ENCODE measurements around the gene PDE4D.

PDE4D gene

GRCh38 chr5:59732301-59732700, 161.2 kb downstream of the PDE4D start:
- no peak for DNase-seq

- DNase-seq, result no peak
Observed at GRCh38 chr5:59731809-59732208, 161.7 kb downstream of the PDE4D start.

GRCh38 chr5:59729820-59730219, 163.7 kb downstream of the PDE4D start:
- DNase-seq, result no peak

GRCh38 chr5:59729357-59729756, 164.2 kb downstream of the PDE4D start:
- DNase-seq, result no peak

- no peak for DNase-seq
Observed at GRCh38 chr5:59728356-59728755, 165.2 kb downstream of the PDE4D start.

- no peak for DNase-seq
Observed at GRCh38 chr5:59727186-59727585, 166.3 kb downstream of the PDE4D start.

- DNase-seq, result no peak
Observed at GRCh38 chr5:59725392-59725767, 168.1 kb downstream of the PDE4D start.

GRCh38 chr5:59724482-59725391, 168.8 kb downstream of the PDE4D start:
- DNase-seq, result no peak

GRCh38 chr5:59722874-59723273, 170.7 kb downstream of the PDE4D start:
- no peak for DNase-seq

GRCh38 chr5:59721741-59722140, 171.8 kb downstream of the PDE4D start:
- no peak for DNase-seq

- no peak for DNase-seq
Observed at GRCh38 chr5:59720063-59720462, 173.5 kb downstream of the PDE4D start.

GRCh38 chr5:59716966-59717500, 176.5 kb downstream of the PDE4D start:
- no peak for DNase-seq

- no peak for DNase-seq
Observed at GRCh38 chr5:59716029-59716428, 177.5 kb downstream of the PDE4D start.

- DNase-seq, result no peak
Observed at GRCh38 chr5:59715228-59715627, 178.3 kb downstream of the PDE4D start.

- DNase-seq, result no peak
Observed at GRCh38 chr5:59713498-59713844, 180.1 kb downstream of the PDE4D start.

GRCh38 chr5:59712836-59713497, 180.6 kb downstream of the PDE4D start:
- DNase-seq, result no peak

- no peak for DNase-seq
Observed at GRCh38 chr5:59711310-59711709, 182.2 kb downstream of the PDE4D start.

GRCh38 chr5:59709846-59710245, 183.7 kb downstream of the PDE4D start:
- DNase-seq, result no peak

GRCh38 chr5:59709346-59709821, 184.1 kb downstream of the PDE4D start:
- DNase-seq, result no peak

- no peak for DNase-seq
Observed at GRCh38 chr5:59704936-59705335, 188.6 kb downstream of the PDE4D start.

GRCh38 chr5:59703789-59704188, 189.7 kb downstream of the PDE4D start:
- no peak for DNase-seq

- DNase-seq, result no peak
Observed at GRCh38 chr5:59698207-59699178, 195.0 kb downstream of the PDE4D start.

GRCh38 chr5:59694411-59694810, 199.1 kb downstream of the PDE4D start:
- no peak for DNase-seq

All from effector CD4-positive, alpha-beta T cell (primary cell).